B cell (primary cell): ENCODE data around the gene SETD6. TPM values are rescaled to one million over a fixed set of nuclear protein-coding genes. Genes with fewer than 3 reads are reported as not detected.
A peak's percentile ranks its signal among the peaks of the same experiment; 100 is the strongest.
"Not testable (repeated sequence)": the region's sequence is repeated elsewhere in the genome, so short reads cannot be mapped to it uniquely, and the experiment has no call there.

Source experiments
- ATAC-seq: fragments of 200-7000 bp; cut with Tn5 transposase; one replicate; pipeline ENCODE4 v1.10.0; 2021; ENCODE audit warnings: low read depth, mild to moderate bottlenecking, moderate number of reproducible peaks, moderate library complexity
- CTCF ChIA-PET: fragments of 350-600 bp; sonication (Branson Sonifier 250); formaldehyde crosslinking; loops from one replicate; lab custom pipeline; 2021; ENCODE audit warnings: antibody characterized with exemption, inconsistent platforms; lab: Charles Lee
- POLR2A ChIA-PET: fragments of 350-600 bp; sonication (Branson Sonifier 250); formaldehyde crosslinking; loops from one replicate; lab custom pipeline; 2021; ENCODE audit warnings: antibody characterized with exemption; lab: Charles Lee
- DNase-seq: peaks from one replicate; pipeline ENCODE4 v3.0.0; 2013
- H2AFZ ChIP-seq: 2 replicates; pipeline ENCODE4 v1.6.1; 2012; ENCODE audit warnings: mild to moderate bottlenecking, low read depth, low read length; ENCODE audit not compliant: insufficient read depth, poor library complexity, severe bottlenecking
- H3K27ac ChIP-seq, 2 donors: 1 replicate in 1 of 2; 2 replicates in 1 of 2; pipeline ENCODE4 v1.5.1; 2012 to 2013; ENCODE audit warnings: low read length in 2 of 2, mild to moderate bottlenecking in 2 of 2, moderate library complexity in 1 of 2
- H3K27me3 ChIP-seq, 4 experiments: fragments of 200-600 bp in 1 of 4; sonication (generic) in 1 of 4; replicated peaks in 1 of 4; 1 replicate in 2 of 4; 2 replicates in 2 of 4; pipeline versions ENCODE4 v1.6.1 to v1.7.0; 2013 to 2016; ENCODE audit warnings: low read length in 3 of 4, mild to moderate bottlenecking in 2 of 4, mixed read lengths in 1 of 4, moderate library complexity in 1 of 4; ENCODE audit not compliant: insufficient read depth in 4 of 4, control insufficient read depth in 3 of 4; ENCODE audit errors: control extremely low read depth in 1 of 4
- H3K36me3 ChIP-seq, 2 experiments: replicated peaks in 1 of 2; 1 replicate in 1 of 2; 2 replicates in 1 of 2; pipeline versions ENCODE4 v1.6.1 to v1.7.1; 2013; ENCODE audit warnings: low read length in 1 of 2; ENCODE audit not compliant: insufficient read depth in 2 of 2, control insufficient read depth in 1 of 2; ENCODE audit errors: control extremely low read depth in 1 of 2, extremely low read depth in 1 of 2
- H3K4me1 ChIP-seq, 2 donors: fragments of 200-600 bp in 1 of 2; sonication (generic) in 1 of 2; 1 replicate in 1 of 2; 2 replicates in 1 of 2; pipeline versions ENCODE4 v1.5.1 to v1.6.1; 2013 to 2017; ENCODE audit warnings: low read length in 2 of 2; ENCODE audit not compliant: control insufficient read depth in 2 of 2, insufficient read depth in 2 of 2
- H3K4me2 ChIP-seq: replicated peaks from 2 replicates; pipeline ENCODE3; 2012; ENCODE audit warnings: mild to moderate bottlenecking, low read depth, low read length; ENCODE audit not compliant: poor library complexity, severe bottlenecking
- H3K4me3 ChIP-seq, 5 experiments: fragments of 200-600 bp in 1 of 5; sonication (generic) in 1 of 5; 1 replicate in 3 of 5; 2 replicates in 2 of 5; pipeline versions ENCODE4 v1.5.1 to v1.7.0; 2011 to 2016; ENCODE audit warnings: low read length in 4 of 5, mild to moderate bottlenecking in 4 of 5, low read depth in 2 of 5, control low read depth in 1 of 5, moderate library complexity in 1 of 5; ENCODE audit not compliant: insufficient read depth in 1 of 5; ENCODE audit errors: control extremely low read depth in 1 of 5, extremely low read depth in 1 of 5
- H3K79me2 ChIP-seq: fragments of 200-600 bp; sonication (generic); one replicate; pipeline ENCODE4 v1.6.0; 2016; ENCODE audit warnings: low read length; ENCODE audit not compliant: control insufficient read depth, insufficient read depth
- H3K9ac ChIP-seq: fragments of 200-600 bp; sonication (generic); 2 replicates; pipeline ENCODE4 v1.6.1; 2017; ENCODE audit warnings: mild to moderate bottlenecking, low read length, moderate library complexity
- H3K9me3 ChIP-seq, 3 donors: one replicate each; pipeline versions ENCODE4 v1.6.1 to v1.7.1; 2013; ENCODE audit warnings: low read length in 2 of 3; ENCODE audit not compliant: control insufficient read depth in 2 of 3, insufficient read depth in 1 of 3; ENCODE audit errors: control extremely low read depth in 1 of 3
- H4K20me1 ChIP-seq: 2 replicates; pipeline ENCODE4 v1.6.0; 2012; ENCODE audit warnings: mild to moderate bottlenecking, low read length; ENCODE audit not compliant: insufficient read depth, control insufficient read depth, poor library complexity, severe bottlenecking
- H3K27ac Mint-ChIP-seq: one replicate; pipeline ENCODE4 v1.8.0; 2021; ENCODE audit warnings: mixed read lengths
- H3K27me3 Mint-ChIP-seq: one replicate; pipeline ENCODE4 v1.8.0; 2021; ENCODE audit warnings: mixed read lengths
- H3K4me1 Mint-ChIP-seq: one replicate; pipeline ENCODE4 v1.8.0; 2021; ENCODE audit warnings: mixed read lengths
- H3K4me3 Mint-ChIP-seq: one replicate; pipeline ENCODE4 v1.8.0; 2021; ENCODE audit warnings: mixed read lengths
- H3K9me3 Mint-ChIP-seq: one replicate; pipeline ENCODE4 v1.8.0; 2022; ENCODE audit warnings: mixed read lengths; ENCODE audit not compliant: insufficient read depth
- CTCF ChIP-seq: fragments of 200-600 bp; IDR thresholded peaks from one replicate; pipeline ENCODE4 v1.8.0; 2022; ENCODE audit warnings: antibody characterized with exemption, mild to moderate bottlenecking
- EZH2 ChIP-seq: IDR thresholded peaks from 2 replicates; pipeline ENCODE4 v1.6.1; 2012; ENCODE audit warnings: borderline replicate concordance, low read depth, mild to moderate bottlenecking, moderate library complexity, low read length; ENCODE audit not compliant: insufficient read depth, poor library complexity, severe bottlenecking
- WGBS: methylation state at CpG from one replicate; pipeline ENCODE4 v1.1.5; 2013; ENCODE audit warnings: missing lambda C conversion rate; ENCODE audit not compliant: insufficient coverage; 5-methylcytosine and 5-hydroxymethylcytosine counted together
- intact Hi-C: fragments of 100-400 bp; cut with micrococcal nuclease; formaldehyde crosslinking; loops from one replicate; pipeline ENCODE4 v1.10.0; 2022
- polyA plus RNA-seq: library from polyadenylated mRNA; depleted of rRNA; stranded (reverse); fragments of >200 nt; gene quantifications from 2 replicates; pipeline ENCODE4 v1.2.3, GENCODE V29; 2012
- small RNA-seq: library from RNA; depleted of rRNA; stranded (forward); fragments of <200 nt; gene quantifications from one replicate; pipeline ENCODE3, GENCODE V24; 2012; ENCODE audit warnings: low replicate concordance, low read depth; ENCODE audit not compliant: insufficient read length
- total RNA-seq, 2 donors: library from RNA; stranded (reverse); fragments of 120-200 nt in 1 of 2; gene quantifications; 1 replicate in 1 of 2; 2 replicates in 1 of 2; pipeline versions ENCODE4 v1.2.3 to v1.2.4, GENCODE V29; 2013 to 2022

The SETD6 gene
- total and polyA plus RNA-seq, 2 donors (not counting 1 experiment from before 2014, with no cell fraction given) = 24.2 to 37.4 TPM

DNA sequence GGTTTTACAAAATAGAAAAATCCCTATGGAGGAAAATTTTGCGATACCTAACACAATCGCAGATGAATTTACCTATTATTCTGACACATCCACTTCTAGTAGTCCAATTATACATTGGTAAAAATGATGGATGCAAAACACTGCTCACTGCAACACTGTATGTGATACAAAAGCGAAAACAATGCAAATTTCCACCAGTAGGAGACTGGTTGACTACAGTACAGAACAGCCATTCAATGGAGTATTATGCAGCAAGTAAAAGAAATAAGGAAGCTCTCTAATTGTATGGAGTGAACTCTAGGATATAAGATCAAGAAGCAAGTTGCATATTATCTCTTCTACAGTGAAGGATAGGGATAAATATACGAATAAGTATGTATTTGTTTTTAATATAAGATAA lies 48.5 kb downstream of the SETD6 start:
- TF ChIP-seq CTCF (no peak), EZH2 (no peak)
- ATAC-seq (no peak), DNase-seq (no peak)
- Histone ChIP-seq H3K4me1 (no peaks in the 10 kb centered on the region), H3K27me3 (no peaks in the 10 kb centered on the region), H4K20me1 (peaks cover 65% of the 10 kb centered on the region), H2AFZ (no peak overlapping the region), H3K4me3 (no peak overlapping the region), H3K36me3 (peaks cover 10 to 64% of the 10 kb centered on the region in 2 experiments), H3K4me2 (no peak overlapping the region), H3K9ac (no peak overlapping the region), H3K27ac (no peak overlapping the region), H3K9me3 (peaks cover 0 to 1% (median 0%) of the 10 kb centered on the region in 3 donors), H3K79me2 (peaks cover 69% of the 10 kb centered on the region)
- Mint-ChIP-seq H3K9me3 (no peaks in the 10 kb centered on the region), H3K4me3 (no peak overlapping the region), H3K27ac (no peak overlapping the region), H3K27me3 (no peaks in the 10 kb centered on the region), H3K4me1 (no peaks in the 10 kb centered on the region)
- POLR2A ChIA-PET = no interaction called here
- WGBS = 100% methylated on average over 1 of the region's 4 CpGs
- CTCF ChIA-PET = no interaction called here
- intact Hi-C loops = no loop called here

DNA sequence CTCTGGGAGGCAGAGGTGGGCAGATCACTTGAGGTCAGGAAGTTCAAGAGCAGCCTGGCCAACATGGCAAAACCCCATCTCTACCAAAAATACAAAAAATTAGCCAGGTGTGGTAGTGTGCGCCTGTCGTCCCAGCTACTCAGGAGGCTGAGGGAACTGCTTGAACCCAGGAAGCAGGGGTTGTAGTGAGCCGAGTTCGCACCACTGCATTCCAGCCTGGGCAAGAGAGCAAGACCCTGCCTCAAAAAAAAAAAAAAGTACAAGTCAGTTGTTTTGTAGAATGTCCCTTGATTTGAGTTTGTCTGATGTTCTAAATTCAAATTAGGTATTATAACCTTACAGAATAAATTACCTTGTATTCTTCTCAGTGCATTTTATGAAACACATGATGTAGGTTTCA lies 50.4 kb downstream of the SETD6 start:
- H3K27me3 Mint-ChIP-seq, H3K4me2 ChIP-seq, DNase-seq, H3K4me1 ChIP-seq, H3K27ac Mint-ChIP-seq, H3K9me3 ChIP-seq, H3K4me3 ChIP-seq, H2AFZ ChIP-seq, intact Hi-C loops, H3K4me1 Mint-ChIP-seq, ATAC-seq, H3K9me3 Mint-ChIP-seq, H3K27me3 ChIP-seq, H3K27ac ChIP-seq, POLR2A ChIA-PET, CTCF ChIA-PET, H3K9ac ChIP-seq, H3K4me3 Mint-ChIP-seq: not testable (repeated sequence)
- Histone ChIP-seq H3K36me3 (peaks cover 6 to 66% of the 10 kb centered on the region in 2 experiments), H4K20me1 (peaks cover 58% of the 10 kb centered on the region), H3K79me2 (peaks cover 63% of the 10 kb centered on the region)
- WGBS = 90% methylated on average over 2 of the region's 4 CpGs

Small RNA genes lying within 50 kb of the gene (small RNA-seq; reads per million reads assigned to genes)
- gene RNU6-103P (not detected), gene SNORA46 (379 reads per million, percentile 97 among the genes with 10 or more reads in this experiment), gene SNORA50A (not detected)

Other genes starting within 250 kb of the SETD6 start
- not detected in 2 replicates for gene PRSS54, start 220.5 kb upstream of the SETD6 start, total RNA-seq
- gene PRSS54, start 220.5 kb upstream of the SETD6 start, polyA plus RNA-seq = not detected in 2 replicates
- gene GINS3, start 123.0 kb upstream of the SETD6 start, total RNA-seq = 2.3 and 2.9 TPM in 2 replicates
- gene GINS3, start 123.0 kb upstream of the SETD6 start, polyA plus RNA-seq = 1.1 TPM in 2 replicates
- gene NDRG4, start 15.4 kb upstream of the SETD6 start, total RNA-seq = 0.96 and 3.6 TPM in 2 replicates
- 0.97 and 1.1 TPM in 2 replicates for gene NDRG4, start 15.4 kb upstream of the SETD6 start, polyA plus RNA-seq
- gene CNOT1, start 114.3 kb downstream of the SETD6 start, total RNA-seq = 246 and 268 TPM in 2 replicates
- gene CNOT1, start 114.3 kb downstream of the SETD6 start, polyA plus RNA-seq = 211 and 374 TPM in 2 replicates
- gene SLC38A7, start 169.3 kb downstream of the SETD6 start, total RNA-seq = 18.0 and 23.9 TPM in 2 replicates
- gene SLC38A7, start 169.3 kb downstream of the SETD6 start, polyA plus RNA-seq = 7.9 and 8.3 TPM in 2 replicates
- gene GOT2, start 218.8 kb downstream of the SETD6 start, total RNA-seq = 31.2 and 33.6 TPM in 2 replicates
- gene GOT2, start 218.8 kb downstream of the SETD6 start, polyA plus RNA-seq = 15.8 and 16.0 TPM in 2 replicates